Activated T-helper 9 cell treated with anti-CD3 and anti-CD28 coated beads, Interleukin-2, amount 50 U/mL, for 16 hours (primary cell): ENCODE measurements around the gene CRK.
"Not testable (repeated sequence)": the region's sequence is repeated elsewhere in the genome, so short reads cannot be mapped to it uniquely, and the experiment has no call there.

Source experiments
- DNase-seq: peaks from one replicate; pipeline ENCODE4 v3.0.0-alpha.2; 2020; ENCODE audit warnings: low read depth

The CRK gene

GRCh38 chr17:1423456-1424135 is 32.4 kb downstream of the CRK start:
- DNase-seq = no peak

DNA sequence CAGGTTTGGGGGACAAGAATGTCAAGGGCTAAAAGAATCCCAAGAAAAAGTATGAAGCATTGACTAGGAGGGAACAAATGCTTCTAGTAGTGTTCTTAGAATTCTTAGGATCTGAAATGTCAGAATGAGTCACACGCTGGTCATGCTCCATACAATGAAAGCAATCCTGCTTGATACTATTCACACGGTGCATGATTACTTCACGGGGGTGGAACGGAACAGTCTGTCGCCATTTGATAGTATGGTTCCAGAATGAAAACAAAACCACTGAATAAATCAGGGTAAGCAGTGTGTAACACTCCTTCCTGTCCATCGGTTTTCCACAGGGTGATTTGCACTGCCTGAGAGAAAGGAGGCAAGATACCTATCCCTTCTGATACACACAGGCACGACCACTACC is 33.1 kb downstream of the CRK start:
- DNase-seq = no peak

DNA sequence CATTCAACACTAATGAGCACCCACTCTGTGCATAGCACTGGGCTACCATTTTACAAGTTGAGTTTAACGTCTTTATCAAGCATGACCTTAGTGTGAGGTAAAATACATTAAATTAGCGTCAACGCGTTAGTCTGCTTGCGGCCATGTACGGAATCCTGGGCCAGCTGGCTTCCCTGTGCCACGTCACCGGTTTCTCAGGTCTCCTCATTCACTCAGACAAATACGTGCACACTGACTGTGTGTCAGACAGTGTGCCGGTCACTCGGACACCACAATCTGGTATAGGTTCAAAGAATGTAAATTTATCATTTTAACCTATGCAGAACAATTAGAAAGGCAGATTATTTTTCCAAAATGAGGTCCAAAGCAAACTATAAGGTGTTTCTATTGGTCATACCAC is 34.6 kb downstream of the CRK start:
- DNase-seq = no peak

- no peak for DNase-seq
Observed at GRCh38 chr17:1420981-1421380, 35.1 kb downstream of the CRK start.

DNA sequence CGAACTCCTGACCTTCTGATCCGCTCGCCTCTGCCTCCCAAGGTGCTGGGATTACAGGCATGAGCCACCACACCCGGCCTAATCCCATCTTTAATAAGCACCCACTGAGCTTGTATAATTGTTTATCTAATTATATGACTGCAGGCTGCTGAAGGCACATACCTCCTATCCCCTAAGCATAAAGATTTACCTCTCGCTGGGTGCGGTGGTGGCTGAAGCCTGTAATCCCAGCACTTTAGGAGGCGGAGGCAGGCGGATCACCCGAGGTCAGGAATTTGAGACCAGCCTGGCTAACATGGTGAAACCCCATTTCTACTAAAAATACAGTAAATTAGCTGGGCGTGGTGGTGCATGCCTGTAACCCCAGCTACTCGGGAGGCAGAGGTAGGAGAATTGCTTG is 35.9 kb downstream of the CRK start:
- DNase-seq = no peak

DNA sequence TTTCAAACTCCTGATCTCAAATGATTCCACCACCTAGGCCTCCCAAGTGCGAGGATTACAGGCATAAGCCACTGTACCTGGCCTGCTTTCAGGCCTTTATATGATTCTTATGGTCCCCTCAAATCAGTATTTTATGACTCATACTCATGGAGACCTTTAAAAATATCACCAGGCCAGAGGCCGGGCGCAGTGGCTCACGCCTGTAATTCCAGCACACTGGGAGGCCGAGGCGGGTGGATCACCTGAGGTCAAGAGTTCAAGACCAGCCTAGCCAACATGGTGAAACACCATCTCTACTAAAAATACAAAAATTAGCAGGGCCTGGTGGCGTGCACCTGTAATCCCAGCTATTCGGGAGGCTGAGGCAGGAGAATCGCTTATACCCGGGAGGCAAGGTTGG is 37.6 kb downstream of the CRK start:
- DNase-seq = not testable (repeated sequence)

DNA sequence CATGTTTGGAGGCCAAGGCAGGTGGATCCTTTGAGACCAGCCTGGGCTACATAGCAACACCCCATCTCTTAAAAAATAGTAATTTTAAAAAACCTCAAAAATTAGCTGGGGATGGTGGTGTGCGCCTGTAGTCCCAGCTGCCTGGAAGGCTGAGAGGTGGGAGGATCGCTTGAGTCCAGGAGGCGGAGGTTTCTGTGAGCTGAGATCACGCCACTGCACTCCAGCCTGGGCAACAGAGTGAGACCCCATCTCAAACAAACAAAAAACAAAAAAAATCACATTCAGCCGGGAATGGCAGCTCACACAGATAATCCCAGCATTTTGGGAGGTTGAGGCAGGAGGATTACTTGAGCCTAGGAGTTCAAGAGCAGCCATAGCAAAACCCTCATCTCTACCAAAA is 39.6 kb downstream of the CRK start:
- DNase-seq = no peak

DNA sequence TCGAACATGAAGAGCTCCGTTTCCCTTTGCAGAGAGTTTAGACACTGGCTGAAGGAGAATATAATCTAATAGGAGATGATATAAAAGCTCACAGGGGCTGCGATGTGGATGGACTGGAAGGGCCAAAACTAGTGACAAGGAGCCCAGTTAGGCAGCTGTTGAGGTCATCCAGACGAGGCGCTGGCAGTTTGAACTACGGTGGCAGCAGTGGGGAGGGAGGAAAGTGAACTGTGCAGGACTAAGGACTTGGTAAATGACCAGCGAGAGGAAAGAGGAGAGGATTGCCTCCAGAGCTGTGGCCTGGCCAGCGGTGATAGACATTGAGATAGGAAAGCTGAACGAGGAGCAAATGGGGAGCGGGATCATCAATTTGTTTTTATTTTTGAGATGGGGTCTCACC is 41.4 kb downstream of the CRK start:
- DNase-seq = no peak

GRCh38 chr17:1414001-1414574 is 41.9 kb downstream of the CRK start:
- no peak for DNase-seq

- DNase-seq = no peak
Observed at GRCh38 chr17:1413281-1413791, 42.7 kb downstream of the CRK start.

DNA sequence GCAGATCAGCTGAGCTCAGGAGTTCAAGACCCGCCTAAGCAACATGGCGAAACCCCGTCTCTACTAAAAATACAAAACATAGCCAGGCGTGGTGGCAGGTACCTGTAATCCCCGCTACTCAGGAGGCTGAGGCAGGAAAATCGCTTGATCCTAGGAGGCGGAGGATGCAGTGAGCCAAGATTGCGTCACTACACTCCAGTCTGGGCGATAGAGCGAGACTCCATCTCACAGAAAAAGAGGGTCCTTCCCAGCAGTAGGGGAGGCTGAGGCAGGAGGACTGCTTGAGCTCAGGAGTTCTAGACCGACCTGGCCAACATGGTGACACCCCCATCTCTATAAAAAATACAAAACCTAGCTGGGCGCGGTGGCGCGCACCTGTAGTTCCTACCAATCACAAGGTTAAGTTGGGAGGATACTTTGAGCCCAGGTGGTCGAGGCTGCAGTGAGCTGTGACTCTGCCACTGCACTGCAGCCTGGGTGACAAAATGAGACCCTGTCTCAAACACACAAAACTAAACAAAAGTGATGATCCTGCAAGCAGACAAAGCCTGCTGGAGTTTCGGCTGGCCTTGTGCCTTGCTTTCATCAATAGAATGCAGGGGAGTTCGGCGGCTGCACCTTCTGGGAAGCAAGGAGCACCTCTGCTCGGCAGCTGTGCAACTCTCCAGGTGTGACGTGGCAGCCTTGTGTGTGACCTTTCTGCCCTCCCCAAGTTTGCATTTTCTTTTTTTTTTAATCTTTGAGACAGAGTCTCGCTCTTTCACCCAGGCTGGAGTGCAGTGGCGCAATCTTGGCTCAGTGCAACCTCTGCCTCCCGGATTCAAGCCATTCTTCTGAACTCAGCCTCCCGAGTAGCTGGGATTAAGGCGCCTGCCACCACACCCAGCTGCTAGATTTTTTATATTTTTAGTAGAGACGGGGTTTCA is 43.6 kb downstream of the CRK start:
- no peak for DNase-seq

GRCh38 chr17:1402262-1402586 is 53.8 kb downstream of the CRK start:
- no peak for DNase-seq

- DNase-seq = peak; percentile 97
Observed at GRCh38 chr17:1399679-1400512, 56.1 kb downstream of the CRK start, which contains the start of gene YWHAE. Gene YWHAE (minus strand): TSS chr17:1400222. CDS start chr17:1400110, 112 bp downstream.

DNA sequence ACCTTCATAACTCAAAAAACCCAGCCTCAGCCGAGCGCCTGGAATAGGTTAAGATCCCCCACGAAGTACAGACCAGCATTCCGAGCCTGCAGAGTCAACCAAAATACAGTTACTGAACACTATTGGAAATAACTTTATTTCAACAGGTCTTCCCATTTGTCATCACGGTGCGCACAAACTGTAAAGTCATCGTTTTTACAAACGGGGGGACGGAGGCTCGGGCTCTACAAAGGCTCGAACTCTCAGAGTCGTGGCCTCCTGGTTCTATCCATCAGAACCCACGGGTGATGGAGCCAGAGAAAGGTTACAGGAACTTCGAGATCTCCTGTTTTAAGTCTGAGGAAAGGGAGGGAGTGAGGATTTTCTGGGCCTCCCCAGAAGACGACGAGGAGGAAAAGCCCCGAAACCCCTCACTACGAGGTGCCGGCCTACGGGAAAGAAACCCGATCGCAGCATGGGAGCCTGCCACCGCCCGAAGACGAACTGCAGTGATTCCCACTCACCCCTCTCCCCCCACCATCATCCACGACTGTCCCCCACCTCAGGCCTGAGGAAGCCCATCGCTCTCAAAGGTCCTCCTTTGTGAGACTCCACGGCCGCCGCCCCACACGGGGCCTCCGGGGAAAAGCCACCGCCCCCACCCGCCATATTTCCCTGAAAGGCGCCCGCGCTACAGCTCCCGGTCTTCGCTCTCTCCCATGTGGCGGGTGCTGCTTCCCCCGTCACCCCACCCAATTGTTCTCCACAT is 56.9 kb downstream of the CRK start:
- peak; percentile 11 for DNase-seq

- DNase-seq = no peak
Observed at GRCh38 chr17:1398028-1398427, 58.0 kb downstream of the CRK start.

GRCh38 chr17:1395876-1396665 is 60.0 kb downstream of the CRK start:
- not testable (repeated sequence) for DNase-seq

DNA sequence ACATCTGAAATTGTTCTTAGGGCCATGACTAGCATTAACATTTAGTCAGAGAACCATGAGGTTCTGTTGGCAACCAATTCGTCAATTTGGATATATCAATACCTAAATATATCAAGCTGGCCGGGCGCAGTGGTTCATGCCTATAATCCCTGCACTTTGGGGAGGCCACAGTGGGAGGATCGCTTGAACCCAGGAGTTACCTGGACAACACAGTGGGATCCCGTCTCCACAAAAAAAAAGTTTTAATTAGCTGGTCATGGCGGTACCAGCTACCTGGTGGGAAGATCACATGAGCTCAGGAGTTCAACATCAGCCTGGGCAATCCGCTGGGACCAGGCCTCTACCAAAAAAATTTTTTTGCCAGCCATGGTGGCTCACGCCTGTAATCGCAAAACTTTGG is 64.5 kb downstream of the CRK start:
- no peak for DNase-seq

- no peak for DNase-seq
Observed at GRCh38 chr17:1390432-1391367, 65.3 kb downstream of the CRK start.
